GM19025 (cell line): Measurements from ENCODE around the gene SNAPC2.
A peak's percentile ranks its signal among the peaks of the same experiment; 100 is the strongest.
"Not testable (repeated sequence)": the region's sequence is repeated elsewhere in the genome, so short reads cannot be mapped to it uniquely, and the experiment has no call there.

ENCODE experiments used
- ATAC-seq: cut with Tn5 transposase; IDR thresholded peaks from one replicate; pipeline ENCODE4 v1.9.1; 2021; ENCODE audit warnings: mild to moderate bottlenecking, low read depth, moderate library complexity; ENCODE audit not compliant: unreplicated experiment

SNAPC2 gene

DNA sequence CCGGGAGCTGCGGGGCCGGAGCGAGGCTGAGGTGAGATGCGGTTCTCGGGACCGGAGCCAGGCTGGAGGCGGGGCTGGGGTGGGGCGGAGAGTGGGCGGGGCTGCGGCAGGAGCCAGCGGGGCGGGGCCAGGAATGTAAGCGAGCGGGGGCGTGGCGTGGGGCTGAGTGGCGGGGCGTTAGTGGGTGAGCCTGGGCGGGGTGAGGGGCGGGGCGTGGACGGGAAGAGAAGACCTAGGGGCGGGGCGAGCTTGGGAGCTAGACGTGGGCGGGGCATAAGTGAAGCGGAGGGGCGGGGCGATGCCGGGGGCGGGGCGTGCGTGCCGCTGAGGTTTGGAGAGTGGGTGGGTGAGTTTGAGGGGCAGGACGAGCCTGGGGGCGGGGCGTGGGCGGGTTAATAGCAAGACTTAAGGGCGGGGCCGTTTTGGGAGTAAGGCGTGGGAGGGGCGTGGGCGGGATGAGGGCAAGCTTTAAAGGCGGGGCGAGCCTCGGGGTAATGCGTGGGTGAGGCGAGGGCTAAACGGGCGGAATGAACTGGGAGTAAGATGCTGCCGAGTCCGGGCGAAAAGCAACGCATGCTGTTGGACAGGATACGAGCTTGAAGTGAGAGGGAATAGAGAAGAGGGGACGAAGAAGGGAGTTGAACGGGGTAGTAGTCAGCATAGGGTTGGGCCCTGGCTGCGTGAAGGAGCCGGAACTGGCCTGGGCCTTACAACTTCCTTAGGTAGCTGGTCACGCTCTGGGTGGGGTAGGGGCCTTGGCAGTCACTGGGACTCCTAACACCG is 572 bp downstream of the SNAPC2 start:
- ATAC-seq = peak; percentile 40

DNA sequence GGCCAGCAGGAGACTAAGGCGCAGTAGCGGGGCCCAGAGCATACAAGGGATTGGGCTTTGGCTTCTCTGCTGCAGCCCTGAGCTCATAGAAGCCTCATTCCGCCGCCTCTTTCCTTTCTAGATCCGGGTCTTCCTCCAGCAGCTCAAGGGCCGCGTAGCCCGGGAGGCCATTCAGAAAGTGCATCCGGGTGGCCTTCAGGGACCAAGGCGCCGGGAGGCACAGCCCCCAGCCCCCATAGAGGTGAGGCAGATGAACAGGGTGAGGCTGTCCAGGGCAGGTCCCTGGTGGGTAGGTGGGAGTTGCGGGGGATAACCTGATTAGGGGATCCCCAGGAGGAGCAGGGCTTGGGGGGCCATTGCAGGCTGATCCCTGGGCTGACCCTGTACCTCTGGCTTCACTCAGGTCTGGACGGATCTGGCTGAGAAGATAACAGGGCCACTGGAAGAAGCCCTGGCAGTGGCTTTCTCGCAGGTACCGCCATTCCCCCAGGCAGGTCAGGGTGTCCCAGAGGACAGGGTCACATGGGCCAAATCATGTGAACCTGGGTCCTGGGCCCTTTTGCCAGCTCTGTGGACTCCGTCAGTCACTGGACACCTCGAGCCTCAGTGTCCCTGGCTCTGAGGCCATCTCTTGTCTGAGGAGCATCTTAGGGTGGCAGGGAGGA is 1.3 kb downstream of the SNAPC2 start:
- no peak for ATAC-seq

DNA sequence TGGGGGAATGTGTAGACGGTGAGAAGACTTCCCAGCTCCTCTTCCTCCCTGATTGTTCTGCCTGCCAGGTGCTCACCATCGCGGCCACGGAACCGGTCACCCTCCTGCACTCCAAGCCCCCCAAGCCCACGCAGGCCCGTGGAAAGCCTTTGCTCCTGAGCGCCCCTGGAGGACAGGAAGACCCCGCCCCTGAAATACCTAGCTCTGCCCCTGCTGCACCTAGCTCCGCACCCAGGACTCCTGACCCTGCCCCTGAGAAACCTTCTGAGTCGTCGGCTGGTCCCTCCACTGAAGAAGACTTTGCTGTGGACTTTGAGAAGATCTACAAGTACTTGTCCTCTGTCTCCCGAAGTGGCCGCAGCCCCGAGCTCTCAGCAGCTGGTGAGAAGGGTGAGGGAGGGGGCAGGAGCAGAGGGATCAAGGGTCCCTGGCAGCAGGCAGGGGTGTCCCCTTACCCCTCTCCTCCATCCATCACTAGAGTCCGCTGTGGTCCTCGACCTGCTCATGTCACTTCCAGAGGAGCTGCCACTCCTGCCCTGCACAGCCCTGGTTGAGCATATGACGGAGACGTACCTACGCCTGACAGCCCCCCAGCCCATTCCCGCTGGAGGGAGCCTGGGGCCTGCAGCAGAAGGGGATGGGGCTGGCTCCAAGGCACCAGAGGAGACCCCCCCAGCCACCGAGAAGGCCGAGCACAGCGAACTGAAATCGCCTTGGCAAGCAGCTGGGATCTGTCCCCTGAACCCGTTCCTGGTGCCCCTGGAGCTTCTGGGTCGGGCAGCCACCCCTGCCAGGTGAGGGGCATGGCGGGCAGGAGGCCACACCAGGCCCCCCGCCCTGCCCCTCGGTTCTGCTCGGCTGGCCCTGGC is 2.1 kb downstream of the SNAPC2 start:
- no peak for ATAC-seq

DNA sequence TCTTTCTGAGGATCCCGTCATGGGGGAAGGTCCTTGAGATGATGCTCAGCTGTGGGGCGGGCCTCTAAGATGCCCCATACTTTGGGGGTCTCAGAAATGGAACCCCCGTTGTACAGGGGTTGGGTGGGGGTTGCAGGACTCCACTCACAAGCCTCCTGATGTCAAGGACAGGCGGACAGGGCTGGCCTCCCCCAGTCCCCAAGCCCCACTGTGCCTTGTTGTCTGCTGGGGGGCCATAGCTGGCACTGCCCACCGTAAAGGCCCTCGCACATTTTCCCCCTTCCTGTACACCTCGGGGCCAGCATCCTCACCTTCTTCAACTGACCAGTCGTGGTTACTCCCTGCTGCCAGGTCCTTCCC is 2.7 kb downstream of the SNAPC2 start:
- ATAC-seq = no peak

DNA sequence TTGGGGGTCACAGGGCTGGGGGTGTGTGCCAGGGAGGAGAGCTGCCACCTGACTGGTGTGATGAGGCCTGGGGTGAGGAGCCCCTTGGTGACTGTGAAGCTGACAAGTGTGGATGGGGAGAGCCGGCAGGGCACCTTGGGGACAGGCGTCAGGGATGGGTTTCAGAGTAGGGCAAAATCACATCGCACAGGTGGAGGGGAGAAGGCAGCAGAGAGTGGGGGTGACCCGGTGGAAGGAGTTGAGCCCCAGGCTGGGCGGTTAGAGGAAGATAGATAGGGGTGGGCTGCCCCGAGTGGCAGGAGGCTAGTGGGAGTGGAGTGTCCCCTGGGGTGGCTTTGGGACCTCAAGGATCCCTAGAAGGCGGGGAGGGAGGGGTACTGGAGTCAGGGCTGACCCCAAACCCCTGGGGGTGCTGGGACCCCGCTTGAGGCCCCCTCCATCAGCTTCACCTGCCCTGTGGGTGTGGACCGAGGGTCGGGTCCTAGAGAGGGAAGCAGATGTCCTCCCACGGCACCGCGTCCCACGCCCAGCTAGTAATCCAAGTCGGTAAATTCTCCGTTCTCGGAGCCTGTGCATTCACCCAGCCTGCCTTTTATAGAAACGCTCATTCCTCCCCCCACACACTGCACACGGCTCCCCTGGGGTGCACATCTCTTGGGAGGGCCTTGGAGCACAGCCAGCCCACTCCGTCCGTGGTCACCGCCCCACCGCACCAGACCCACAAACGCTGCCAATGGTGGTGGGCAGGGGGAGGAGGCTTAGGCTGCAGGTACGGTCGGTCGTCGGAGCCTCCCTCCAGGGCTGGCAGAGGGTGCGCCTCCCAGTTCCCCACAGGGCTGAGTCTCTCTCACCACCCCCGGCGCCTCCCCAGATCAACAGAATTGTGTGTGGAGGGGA is 3.4 kb downstream of the SNAPC2 start:
- ATAC-seq = no peak

DNA sequence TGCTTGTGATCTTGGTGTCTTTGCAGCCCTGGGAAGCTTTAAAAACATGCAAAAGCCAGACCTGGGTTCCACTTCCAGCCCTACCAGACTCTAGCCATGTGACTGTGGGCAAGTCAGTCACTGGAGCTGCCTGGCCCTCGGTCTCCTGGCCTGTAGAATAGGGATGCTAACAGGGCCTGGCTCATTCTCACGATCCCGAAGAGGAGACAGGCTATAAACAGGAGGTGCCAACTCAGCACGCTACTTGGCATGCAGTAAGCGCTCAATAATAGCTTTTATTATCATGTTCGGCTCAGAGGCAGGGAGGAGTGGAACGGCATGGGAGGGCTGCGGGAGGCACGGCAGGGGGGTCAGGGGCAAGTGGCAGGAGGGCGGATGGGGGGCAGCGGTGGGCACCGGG is 4.1 kb downstream of the SNAPC2 start:
- no peak for ATAC-seq

DNA sequence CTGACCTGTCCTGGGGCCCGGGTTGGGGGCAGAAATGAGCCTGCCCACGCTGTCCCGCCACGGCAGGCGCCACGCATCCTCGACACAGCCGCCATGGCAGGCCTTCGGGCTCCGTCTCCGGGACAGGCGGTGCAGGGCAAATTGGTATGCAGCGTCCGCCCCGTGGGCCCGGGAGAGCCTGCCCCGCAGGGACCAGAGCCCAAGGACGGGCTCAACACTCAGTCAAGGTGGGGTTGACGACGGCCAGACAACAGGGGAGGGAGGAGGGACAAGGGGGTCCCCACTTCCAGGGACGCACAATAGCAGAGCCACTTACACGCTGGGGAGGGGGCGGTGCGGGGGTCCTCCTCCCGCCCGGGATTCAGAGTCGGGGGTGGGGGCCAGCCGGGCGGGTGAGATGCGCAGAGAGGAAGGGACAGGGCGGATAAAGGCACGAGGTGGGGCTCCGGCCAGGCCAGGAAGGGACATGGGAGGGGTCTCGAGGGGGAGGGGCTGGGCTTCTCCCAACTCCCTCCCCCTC is 4.6 kb downstream of the SNAPC2 start:
- ATAC-seq = no peak

DNA sequence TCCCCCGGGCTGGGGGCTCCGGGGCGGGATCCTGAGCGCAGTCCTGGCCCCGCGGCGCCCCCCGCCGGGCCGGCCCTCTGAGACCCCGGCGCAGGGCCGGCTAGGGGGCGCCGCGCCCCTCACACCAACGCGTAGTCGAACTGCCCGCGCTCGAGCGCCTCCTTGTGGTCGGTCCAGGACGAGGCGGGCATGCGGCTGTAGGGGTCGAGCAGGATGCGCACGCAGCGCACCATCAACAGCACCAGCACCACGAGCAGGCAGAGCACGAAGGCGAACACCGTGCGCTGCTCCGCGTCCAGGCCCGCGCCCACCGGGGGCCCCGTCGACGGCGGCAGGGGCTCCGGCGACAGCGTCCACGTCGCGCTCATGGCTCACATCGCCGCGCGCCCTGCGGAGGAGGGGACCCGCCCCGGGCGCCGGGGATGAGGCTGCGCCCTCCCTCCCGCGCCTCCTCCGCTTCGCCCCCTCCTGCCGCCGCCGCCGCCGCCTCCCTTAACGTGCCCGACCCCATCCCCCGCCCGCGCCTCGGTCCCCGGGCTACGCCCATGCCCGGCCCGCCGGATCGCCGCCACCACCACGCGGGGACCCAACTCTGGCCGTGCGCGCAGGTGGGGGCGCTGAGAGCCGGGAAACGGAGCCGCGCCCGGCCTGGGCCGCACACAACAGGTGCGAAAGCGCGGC is 5.2 kb downstream of the SNAPC2 start:
- no peak for ATAC-seq

DNA sequence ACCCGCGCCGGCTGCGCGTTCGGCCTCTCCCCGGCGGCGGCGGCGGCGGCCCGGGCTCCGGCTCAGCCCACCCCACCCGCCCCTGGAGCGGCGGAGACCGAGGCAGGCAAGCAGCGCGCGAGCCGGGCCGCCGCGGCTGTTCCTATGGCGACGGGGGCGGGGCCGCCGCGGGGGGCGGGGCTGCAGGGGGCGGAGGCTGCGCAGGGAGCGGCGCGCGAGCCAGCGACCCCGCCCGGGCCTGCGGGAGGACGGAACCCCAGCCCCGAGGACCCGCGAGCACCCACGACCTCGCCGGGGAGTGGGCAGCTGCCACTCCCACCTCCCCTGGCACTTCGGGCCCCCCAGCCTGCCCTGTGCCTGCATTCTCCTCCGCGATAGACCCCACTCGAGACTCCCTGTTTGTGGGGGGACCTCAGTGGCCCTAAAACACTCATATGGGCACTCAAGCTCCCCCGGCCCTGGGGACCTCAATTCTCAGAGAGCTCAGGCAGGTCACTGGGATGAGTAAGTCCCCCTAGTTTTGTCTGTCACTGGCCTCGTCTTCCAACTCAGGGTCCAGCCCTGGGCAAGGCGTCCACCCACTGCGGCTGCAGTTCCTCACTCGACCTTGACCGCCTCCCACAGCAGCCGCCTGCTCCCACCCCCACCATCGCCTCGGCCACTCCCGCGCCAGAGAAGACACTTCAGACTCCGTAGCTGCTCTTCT is 6.0 kb downstream of the SNAPC2 start, which contains the start of gene CTXN1:
TSS of gene CTXN1 (minus strand) at position 115 of the 706 bp plus-strand sequence. CDS start 597 bp downstream, outside the sequence.
- no peak for ATAC-seq

DNA sequence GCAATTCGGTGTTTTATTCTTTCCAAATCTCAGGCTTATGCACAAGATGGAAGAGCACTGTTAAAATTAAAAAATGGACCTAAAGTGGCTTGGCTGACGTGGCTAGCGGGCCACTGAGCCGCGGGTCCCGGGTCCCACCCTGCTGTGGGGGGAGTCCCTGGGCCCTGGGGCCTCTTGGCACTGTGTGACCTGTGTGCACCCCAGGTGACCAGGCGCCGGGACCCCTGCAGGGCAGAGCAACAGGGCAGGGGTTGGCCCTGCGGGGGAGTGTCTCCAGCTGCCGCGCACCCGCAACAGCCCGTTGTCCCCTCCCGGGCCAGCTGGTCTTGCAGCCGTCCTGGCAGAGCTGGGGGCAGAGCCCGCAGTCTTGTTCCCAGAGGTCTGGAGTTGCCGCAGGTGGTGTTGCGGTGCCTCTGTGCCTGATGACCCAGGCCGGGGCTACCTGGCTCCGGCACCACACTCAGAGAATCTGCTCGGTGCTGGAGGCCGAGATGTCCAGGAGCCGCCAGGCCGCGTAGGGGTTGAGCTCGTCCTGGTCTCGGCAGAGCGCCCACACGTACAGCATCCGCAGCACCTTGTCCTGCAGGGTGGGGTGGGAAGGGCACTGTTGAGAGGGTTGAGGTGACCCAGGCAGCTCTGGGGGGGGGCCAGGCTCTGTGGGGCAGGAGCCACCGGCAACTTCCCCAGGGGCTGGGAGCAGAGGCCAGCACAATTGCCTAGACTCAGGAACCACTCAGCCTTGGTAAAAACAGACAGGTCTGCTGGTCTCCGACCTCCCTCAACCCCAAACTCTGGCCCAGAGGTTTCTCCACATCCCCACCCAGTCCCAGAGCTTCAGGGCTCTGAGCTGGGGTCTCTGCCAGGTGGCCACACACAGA is 6.8 kb downstream of the SNAPC2 start:
- no peak for ATAC-seq

DNA sequence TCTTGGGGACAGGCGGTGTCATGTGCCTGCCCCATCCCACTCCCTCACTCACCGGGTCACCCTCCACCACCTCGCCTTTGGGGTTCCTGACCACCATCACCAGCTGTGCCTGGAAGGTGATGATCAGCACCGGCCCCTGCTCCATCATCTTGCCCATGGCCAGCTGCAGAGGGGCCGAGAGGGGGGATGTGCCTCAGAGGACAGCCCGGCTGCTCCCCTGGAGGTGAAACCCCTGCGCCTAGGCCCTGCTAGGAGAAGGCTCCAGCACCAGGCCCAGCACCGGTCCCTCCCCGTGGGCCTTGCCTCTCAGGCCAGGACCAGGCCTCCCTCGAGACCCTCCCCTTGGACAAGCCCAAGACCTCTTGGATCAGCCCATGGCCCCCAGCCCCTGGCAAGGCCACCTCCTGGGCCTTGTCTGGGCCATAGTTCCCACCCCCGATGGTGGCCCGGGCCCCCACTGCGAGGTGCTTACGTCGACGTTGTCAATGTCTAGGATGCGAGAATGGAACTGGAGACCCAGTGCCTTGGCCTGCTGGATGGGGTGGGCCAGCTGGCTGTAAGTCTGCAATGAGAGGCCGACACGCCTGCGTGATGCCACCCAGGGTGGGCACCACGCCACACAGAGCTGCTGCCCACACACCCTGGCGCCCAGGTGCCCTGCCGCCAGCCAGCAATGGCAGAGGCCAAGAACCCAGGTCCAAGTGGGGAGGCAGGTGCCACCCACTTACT is 7.6 kb downstream of the SNAPC2 start:
- no peak for ATAC-seq

DNA sequence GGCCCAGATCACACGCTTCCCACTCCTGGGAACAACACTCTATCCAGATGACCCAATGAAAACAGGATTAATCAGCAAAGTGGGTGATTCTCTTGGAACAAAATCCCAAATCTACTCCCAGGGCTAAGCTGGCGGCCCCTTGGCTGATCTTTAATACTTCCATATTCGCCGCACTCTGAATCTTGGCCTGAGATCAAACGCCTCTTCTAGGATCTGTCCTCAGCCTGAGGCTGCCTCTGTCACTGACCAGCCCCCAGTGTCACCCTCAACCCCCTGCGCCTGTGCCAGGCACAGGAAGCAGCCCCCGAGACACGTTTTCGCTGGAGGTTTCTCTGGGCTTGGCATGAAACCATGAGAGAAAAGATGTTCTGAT is 8.2 kb downstream of the SNAPC2 start:
- no peak for ATAC-seq

DNA sequence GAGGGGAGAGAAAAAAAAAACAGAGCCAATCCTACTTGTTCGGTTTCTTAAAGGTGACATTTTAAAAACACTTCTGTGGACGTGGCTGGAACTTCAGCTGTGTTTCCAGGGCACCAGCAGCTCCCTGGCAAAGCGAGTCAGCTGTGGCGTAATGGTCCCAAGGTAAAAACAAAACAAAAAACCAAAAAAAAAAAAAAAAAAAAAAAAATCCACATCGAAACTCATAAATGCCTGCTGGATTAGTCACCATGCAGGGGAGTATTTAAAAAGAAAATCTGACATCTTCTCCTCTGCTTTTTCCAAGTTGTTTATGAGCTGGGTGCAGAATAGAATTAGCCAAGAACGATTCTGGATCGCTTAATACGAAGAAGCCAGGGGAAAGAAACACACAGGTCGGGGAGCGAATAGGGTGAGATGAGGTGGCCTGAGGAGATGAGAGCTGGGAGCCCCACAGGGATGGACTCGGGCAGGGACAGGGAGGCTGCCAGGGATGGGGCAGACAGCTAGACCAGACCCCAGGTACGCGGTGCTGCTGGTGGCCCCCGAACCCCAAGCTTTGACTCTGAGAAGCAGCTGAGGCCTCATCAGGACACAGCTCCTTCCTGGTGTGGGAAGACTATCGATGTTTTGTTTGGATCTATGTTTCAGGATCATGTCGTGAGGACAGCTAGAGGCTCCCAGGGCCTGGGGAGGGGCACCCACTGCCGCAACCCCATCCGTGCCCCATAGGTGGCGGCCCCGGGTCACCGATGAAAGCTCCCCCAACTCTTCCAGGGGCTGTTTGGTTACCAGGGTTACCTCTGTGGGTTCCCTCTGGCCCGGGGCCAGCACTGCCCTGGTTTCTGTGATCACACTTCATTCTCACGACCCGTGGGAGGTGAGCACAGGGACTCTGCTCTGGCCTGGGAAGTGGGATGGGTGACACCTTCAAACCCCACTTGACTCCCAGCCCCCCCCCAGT is 8.9 kb downstream of the SNAPC2 start:
- no peak for ATAC-seq

DNA sequence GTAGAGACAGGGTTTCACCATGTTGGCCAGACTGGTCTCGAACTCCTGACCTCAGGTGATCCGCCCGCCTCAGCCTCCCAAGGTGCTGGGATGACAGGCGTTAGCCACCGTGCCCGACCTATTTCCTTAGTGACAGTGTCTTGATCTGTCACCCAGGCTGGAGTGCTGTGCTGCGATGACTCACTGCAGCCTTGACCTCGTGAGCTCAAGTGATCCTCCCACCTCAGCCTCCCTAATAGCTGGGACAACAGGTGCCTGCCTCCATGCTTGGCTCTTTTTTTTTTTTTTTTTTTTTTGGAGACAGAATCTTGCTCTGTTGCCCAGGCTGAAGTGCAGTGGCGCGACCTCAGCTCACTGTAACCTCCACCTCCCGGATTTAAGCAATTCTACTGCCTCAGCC is 9.9 kb downstream of the SNAPC2 start:
- not testable (repeated sequence) for ATAC-seq

DNA sequence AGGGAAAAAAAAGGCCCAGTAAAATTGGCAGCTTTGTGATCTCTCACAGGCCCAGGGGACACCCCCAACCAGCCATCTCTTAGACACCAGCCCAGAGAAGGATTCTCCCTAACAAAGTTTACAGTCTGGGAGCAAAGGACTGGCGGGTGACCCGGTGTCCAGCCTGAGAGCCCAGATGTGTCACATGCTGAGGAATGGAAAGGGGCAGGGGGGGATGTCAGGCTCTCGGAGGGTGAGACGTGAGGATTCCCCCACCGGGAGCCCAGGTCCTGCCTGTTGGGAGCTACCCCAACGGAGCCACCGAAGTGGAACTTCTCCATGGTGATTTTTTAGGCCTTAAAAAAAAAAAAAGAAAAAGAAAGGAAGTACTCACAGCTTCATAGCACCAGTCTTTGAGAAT is 10.6 kb downstream of the SNAPC2 start:
- ATAC-seq = no peak
